HL-60 (cell line): Measurements from ENCODE around the gene SLC45A1.

Source experiments
- GABPA ChIP-seq: IDR thresholded peaks from 2 replicates; pipeline ENCODE4 v1.6.1; 2012; ENCODE audit warnings: low read depth
- TF ChIP-seq, protein P1 (sequence below): IDR thresholded peaks from one replicate; pipeline ENCODE4 v1.5.1; 2011; ENCODE audit warnings: low read length, control low read depth, inconsistent platforms; ENCODE audit not compliant: insufficient read depth
- TF ChIP-seq, protein P2 (sequence below): IDR thresholded peaks from 2 replicates; pipeline ENCODE4 v1.6.1; 2012; ENCODE audit warnings: low read depth; ENCODE audit not compliant: insufficient replicate concordance

DNA sequence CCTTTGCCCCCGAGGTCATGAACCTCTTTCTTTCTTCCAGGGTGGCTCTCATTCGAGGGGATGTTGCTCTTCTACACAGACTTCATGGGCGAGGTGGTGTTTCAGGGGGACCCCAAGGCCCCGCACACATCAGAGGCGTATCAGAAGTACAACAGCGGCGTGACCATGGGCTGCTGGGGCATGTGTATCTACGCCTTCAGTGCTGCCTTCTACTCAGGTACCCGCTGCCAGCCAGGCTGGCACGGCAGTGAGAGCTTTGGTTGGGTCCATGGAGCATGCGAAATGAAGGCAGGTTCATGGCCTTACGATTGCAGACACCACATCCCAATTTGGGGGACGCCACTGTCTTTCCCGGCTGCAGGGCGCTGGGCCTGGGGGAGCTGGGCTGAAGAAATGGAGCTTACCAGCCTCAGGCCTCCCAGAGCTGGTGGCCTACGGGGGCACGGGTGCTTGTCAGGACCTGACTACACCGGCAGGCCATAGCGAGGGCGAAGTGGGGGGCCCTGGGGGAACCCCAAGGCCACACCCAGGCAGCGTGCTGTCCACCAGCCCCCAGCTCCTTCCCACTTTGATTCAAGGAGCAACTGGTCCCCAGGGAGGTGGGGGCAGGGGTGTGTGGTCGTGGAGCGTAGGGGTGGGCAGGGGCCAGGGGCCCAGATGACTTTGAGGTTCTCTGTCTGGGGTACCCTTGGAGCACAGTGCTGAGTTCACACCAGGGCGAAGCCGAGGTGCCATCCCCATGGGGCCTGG lies 20.0 kb downstream of the SLC45A1 start:
- TF ChIP-seq, protein P1, sequence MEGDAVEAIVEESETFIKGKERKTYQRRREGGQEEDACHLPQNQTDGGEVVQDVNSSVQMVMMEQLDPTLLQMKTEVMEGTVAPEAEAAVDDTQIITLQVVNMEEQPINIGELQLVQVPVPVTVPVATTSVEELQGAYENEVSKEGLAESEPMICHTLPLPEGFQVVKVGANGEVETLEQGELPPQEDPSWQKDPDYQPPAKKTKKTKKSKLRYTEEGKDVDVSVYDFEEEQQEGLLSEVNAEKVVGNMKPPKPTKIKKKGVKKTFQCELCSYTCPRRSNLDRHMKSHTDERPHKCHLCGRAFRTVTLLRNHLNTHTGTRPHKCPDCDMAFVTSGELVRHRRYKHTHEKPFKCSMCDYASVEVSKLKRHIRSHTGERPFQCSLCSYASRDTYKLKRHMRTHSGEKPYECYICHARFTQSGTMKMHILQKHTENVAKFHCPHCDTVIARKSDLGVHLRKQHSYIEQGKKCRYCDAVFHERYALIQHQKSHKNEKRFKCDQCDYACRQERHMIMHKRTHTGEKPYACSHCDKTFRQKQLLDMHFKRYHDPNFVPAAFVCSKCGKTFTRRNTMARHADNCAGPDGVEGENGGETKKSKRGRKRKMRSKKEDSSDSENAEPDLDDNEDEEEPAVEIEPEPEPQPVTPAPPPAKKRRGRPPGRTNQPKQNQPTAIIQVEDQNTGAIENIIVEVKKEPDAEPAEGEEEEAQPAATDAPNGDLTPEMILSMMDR: no peak
- no peak for TF ChIP-seq GABPA
- TF ChIP-seq, protein P2, sequence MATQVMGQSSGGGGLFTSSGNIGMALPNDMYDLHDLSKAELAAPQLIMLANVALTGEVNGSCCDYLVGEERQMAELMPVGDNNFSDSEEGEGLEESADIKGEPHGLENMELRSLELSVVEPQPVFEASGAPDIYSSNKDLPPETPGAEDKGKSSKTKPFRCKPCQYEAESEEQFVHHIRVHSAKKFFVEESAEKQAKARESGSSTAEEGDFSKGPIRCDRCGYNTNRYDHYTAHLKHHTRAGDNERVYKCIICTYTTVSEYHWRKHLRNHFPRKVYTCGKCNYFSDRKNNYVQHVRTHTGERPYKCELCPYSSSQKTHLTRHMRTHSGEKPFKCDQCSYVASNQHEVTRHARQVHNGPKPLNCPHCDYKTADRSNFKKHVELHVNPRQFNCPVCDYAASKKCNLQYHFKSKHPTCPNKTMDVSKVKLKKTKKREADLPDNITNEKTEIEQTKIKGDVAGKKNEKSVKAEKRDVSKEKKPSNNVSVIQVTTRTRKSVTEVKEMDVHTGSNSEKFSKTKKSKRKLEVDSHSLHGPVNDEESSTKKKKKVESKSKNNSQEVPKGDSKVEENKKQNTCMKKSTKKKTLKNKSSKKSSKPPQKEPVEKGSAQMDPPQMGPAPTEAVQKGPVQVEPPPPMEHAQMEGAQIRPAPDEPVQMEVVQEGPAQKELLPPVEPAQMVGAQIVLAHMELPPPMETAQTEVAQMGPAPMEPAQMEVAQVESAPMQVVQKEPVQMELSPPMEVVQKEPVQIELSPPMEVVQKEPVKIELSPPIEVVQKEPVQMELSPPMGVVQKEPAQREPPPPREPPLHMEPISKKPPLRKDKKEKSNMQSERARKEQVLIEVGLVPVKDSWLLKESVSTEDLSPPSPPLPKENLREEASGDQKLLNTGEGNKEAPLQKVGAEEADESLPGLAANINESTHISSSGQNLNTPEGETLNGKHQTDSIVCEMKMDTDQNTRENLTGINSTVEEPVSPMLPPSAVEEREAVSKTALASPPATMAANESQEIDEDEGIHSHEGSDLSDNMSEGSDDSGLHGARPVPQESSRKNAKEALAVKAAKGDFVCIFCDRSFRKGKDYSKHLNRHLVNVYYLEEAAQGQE: no peak
